GM20431 (cell line): ENCODE measurements around the gene LIFR.
"Not testable (repeated sequence)": the region's sequence is repeated elsewhere in the genome, so short reads cannot be mapped to it uniquely, and the experiment has no call there.

ENCODE experiments used
- in situ Hi-C: fragments of 300-500 bp; cut with MseI, MboI; formaldehyde crosslinking; loops from one replicate; pipeline ENCODE4 v1.15.0; 2020; ENCODE audit warnings: low sequenced_read_pairs; ENCODE audit not compliant: unreplicated experiment

The LIFR gene

DNA sequence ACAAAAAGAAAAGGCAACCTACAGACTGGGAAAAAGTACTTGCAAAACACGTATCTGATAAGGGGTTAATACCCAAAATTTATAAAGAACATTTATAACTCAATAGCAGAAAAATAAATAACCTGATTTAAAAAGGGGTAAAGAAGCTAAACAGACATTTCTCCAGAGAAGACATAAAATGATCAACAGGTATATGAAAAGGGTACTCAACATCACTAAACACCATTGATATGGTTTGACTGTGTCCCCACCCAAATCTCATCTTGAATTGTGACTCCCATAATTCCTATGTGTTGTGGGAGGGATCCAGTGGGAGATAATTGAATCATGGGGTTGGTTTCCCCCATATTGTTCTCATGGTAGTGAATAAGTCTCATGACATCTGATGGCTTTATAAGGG is 27.1 kb upstream of the LIFR start:
- in situ Hi-C loops, result no loop called here

DNA sequence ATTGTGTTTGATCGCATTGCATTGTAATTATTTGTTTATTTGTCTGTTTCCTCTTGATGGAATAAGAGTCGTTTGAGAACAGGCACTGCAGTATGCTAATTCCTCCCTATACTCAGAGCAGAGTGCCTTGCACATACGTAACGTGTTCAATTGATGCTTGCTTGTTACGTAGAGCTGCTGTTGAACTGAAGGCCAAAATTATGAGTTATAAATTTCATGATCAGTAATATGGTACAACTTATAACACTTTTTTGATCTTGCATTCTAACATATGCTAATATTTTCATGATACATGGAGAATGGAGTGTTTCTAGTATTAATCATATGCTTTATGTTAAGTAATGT is 26.5 kb upstream of the LIFR start:
- in situ Hi-C loops, result no loop called here

- in situ Hi-C loops, result no loop called here
Observed at GRCh38 chr5:38582293-38582974, 26.0 kb upstream of the LIFR start.

GRCh38 chr5:38581597-38581996 is 25.2 kb upstream of the LIFR start:
- in situ Hi-C loops, result no loop called here

- in situ Hi-C loops, result no loop called here
Observed at GRCh38 chr5:38579105-38579504, 22.7 kb upstream of the LIFR start.

GRCh38 chr5:38576961-38577684 is 20.7 kb upstream of the LIFR start:
- in situ Hi-C loops, result no loop called here

DNA sequence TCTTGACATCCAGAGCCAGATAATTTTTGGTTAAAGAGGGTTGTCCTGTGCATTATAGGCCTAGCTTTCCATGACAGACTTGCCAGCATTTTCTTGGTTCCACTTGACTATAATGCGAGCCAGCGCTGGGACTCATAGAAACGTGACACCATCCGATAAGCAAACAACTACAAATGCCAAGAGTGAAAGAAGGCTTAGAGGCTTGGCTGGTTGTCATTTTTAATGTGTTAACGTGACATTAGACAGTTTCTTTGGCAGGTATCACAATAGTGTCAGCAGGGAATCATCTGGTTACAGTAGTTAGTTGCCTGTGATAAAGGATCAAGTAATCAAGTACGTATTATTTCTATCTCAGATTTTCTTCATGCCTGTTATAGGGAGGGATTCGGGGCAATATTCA is 20.0 kb upstream of the LIFR start:
- in situ Hi-C loops, result no loop called here

DNA sequence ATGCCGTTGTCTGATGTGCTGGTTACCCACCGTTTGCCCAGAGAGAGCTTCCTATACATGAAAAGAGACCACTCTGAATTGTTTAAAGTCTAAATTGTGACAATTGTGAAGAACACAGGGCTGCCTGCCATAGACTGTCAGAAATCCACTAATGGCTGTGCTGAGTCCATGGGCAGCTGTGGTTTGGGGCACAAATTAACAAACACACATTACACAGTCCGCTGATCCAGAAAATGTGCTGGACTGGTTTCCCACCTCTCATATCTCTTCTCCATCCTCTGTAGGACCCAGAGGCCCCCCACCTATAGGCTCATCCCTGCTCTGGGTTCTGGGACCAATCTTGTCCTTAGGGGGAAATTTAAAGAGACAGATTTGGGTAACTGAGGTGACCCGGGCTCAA is 19.0 kb upstream of the LIFR start:
- in situ Hi-C loops, result no loop called here

DNA sequence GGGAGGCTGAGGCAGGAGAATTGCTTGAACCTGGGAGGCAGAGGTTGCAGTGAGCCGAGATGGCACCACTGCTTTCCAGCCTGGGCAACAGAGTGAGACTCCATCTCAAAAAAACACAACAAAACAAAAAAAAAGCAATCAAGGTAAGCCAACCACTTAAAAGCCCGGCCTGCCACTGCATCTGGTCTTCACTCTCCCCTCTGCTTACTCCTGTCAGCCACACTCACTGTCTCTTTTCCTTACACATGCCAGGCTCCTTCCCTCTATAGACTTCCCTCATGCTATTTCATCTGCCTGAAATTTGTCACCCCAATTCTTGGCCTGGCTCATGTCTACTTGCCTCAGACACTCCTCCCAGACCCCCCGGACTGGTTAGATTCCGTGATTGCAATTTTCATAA is 17.6 kb upstream of the LIFR start:
- in situ Hi-C loops, result no loop called here

DNA sequence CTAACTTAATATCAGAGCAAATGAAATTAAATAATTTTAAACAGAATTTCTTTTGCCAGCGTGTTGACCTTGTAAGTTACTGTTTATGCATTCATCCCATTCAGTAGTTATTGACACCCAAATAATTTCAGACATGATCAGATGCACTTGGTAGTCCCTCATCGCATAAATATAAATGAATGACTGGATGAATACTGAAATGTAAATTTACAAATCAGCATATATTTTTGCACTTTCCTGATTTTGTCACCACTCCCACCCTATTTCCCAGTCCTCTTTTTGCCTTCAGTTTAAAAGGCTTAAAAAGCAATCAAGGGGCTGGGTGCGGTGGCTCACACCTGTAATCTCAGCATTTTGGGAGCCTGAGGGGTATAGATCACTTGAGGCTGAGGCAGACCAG is 17.1 kb upstream of the LIFR start:
- in situ Hi-C loops, result no loop called here

GRCh38 chr5:38569180-38569579 is 12.7 kb upstream of the LIFR start:
- in situ Hi-C loops, result no loop called here

GRCh38 chr5:38567306-38567705 is 10.9 kb upstream of the LIFR start:
- in situ Hi-C loops, result not testable (repeated sequence)

DNA sequence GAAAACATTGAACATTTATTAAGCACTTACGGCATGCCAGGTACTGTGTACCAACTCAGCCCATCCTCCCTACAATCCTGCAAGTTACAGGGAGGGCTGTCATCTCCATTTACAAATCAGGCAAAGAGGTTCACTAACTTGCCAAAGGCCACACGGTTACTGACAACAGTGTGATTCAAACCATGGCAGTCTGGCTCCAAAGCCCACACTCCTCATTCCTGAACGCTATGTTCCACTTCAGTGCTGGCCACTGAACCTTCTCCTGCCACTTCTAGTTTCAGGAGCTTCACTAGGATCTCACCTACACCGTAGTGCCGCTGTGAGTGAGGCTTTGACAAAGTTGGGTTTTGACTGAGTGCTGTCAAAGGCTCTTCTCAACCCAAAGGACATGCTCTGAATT is 7.2 kb upstream of the LIFR start:
- in situ Hi-C loops, result no loop called here

GRCh38 chr5:38562444-38563210 is 6.2 kb upstream of the LIFR start:
- in situ Hi-C loops, result no loop called here

DNA sequence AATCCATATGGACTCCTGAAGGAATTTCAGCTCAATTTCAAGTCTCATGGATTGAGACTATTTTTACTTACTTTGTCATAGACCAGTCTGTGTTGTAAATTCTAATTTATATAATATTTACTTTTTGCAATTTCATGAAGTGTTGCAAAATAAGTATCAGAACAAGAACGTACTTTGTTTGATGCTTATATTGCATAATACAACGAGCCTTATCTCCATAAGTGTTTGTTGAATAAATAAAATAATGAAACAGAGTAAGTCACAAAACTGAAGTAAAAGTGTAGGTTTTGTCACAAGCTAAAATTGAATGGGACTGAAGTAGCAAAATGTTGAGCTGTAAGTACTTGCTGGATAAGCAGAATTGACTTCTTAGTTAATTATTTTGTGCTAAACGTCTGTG is 3.0 kb upstream of the LIFR start:
- in situ Hi-C loops, result no loop called here

GRCh38 chr5:38557792-38558191 is 1.3 kb upstream of the LIFR start:
- in situ Hi-C loops, result no loop called here

DNA sequence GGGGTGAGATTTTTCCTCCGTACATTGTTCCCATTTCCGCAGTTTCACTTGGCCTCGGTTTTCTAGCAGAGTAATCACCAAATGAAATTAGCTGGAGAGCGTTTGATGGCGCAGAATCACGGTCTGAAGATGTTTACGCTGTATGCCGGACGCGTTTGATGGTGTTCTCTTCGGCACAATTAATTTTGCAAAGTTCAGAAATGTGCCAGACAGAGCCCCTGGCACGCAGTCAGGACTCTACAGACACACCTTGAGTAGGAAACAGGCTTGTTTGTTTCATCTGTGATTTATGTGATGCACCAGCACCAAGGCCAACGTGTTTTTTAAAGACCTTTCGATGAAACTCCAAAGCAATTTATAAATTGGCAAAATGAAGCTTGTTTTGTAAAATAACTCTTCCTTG is 863 bp upstream of the LIFR start:
- in situ Hi-C loops, result no loop called here

DNA sequence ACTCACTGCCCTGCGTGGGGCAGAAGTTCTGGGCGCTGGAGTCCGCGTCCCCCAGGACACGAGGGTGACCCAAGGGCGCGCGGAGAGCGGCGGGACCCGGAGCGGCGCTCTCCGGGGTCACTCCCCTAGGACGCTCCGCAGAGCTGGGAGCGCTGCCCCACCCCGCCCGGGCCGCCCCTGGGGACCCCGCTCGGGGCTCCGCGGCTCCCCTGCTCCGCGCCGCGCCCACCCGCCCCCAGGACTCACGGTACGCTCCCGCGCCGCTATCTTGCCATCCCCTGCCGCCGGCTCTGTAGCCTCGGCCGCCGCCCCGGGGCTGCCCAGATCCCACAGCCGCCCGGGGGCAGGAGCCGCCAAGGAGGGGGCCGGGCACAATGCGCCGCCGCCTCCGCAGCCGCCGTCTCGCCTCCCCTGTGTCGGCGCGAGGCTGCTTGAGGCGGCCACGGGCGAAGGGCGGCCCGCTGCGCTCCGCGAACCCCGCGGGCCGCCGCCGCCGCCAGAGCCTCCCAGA is 303 bp downstream of the LIFR start:
- in situ Hi-C loops, result no loop called here

GRCh38 chr5:38555354-38556087 is 925 bp downstream of the LIFR start:
- in situ Hi-C loops, result no loop called here

GRCh38 chr5:38554861-38555260 is 1.6 kb downstream of the LIFR start:
- in situ Hi-C loops, result no loop called here
